SHP77 treated with DMSO at 0.1 percent for 48 hours (cell line): Measurements from ENCODE around the gene FTH1.
"Not testable (repeated sequence)": the region's sequence is repeated elsewhere in the genome, so short reads cannot be mapped to it uniquely, and the experiment has no call there.

Experiments used
- DNase-seq: peaks from one replicate; lab custom pipeline; 2025; lab: John Stamatoyannopoulos, UW

FTH1 gene

DNA sequence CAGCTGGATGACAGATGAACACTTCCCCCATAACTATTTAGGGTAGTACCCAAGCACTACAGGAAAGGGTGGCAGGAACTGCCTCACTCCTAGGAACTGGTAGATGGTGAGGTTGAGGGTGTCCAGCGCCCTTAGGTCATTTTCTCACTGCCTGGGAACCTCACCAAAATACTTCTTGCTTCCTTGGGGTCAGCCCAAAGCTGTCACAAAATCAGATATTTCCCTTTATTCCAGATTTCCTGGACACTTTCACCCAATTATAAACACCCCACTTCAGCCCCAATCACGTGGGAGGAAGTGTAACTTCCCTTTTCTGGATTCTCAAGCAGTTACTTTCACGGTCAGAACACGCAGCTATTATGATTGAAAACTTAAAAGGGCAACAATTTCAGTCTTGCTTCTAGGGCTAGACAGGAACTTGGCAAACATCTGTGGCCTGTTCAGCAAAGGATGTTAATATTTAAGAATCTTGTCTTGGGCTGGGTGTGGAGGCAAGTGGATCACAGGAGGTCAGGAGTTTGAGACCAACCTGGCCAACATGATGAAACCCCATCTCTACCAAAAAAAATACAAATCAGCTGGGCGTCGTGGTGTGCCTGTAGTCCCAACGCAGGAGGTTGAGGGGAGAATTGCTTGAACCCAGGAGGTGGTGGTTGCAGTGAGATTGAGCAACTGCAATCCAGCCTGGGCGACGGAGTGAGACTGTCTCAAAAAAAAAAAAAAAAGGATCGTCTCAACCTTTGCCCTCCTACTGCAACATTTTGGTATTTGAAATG, 4.0 kb downstream of the FTH1 start:
- DNase-seq, result no peak

DNA sequence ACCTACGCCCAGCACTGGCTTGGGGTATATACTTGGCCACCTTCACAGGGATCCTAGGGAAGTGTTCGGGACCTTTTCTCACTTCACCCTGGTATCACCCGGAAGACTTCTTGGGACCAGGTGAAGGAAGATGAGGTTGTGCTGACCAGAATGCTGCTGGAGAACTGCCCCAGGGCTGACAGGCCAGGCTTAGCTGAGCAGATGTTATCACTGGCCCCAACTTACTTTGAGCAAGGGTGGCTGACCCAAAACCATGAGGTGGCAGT, 4.5 kb downstream of the FTH1 start:
- no peak for DNase-seq

DNA sequence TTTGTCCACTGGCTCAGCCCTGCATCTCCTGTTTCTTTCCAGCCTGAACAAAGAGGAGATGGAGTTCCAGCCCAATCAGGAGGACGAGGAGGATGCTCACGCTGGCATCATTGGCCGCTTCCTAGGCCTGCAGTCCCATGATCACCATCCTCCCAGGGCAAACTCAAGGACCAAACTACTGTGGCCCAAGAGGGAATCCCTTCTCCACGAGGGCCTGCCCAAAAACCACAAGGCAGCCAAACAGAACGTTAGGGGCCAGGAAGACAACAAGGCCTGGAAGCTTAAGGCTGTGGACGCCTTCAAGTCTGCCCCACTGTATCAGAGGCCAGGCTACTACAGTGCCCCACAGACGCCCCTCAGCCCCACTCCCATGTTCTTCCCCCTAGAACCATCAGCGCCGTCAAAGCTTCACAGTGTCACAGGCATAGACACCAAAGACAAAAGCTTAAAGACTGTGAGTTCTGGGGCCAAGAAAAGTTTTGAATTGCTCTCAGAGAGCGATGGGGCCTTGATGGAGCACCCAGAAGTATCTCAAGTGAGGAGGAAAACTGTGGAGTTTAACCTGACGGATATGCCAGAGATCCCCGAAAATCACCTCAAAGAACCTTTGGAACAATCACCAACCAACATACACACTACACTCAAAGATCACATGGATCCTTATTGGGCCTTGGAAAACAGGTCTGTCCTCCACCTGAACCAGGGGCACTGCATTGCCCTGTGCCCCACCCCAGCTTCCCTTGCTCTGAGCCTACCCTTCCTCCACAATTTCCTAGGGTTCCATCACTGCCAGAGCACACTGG, 5.0 kb downstream of the FTH1 start:
- DNase-seq, result no peak

DNA sequence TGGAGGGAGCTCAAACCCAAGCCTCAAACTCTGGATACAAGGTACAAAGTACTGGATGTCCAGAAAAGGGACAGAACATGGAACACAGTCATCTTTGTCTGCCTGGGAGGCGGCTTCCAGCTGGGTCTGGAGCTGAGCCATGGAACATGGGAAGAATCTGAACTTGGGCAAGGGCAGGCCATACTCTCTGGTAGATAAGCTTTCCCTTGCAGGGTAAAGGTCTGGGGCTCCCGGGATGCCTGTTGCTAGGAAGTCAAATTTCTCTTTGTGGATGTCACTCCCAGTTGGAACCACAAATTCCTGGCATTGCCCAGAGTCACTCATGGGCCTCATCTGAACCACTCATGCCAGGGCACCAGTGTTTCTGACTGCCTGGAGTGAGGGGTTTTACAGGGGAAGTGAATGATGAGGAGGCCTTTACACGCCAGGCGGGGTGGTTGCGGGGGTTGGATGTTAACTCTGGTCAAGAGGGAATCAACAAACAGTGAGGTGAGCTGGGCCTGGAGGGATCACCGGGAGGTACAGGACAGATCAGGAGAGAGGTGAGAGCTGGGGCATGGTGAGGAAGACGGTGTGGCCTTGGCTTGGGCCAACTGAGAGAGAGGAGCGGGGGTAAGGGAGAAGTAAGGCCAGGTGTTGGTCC, 5.7 kb downstream of the FTH1 start:
- no peak for DNase-seq

DNA sequence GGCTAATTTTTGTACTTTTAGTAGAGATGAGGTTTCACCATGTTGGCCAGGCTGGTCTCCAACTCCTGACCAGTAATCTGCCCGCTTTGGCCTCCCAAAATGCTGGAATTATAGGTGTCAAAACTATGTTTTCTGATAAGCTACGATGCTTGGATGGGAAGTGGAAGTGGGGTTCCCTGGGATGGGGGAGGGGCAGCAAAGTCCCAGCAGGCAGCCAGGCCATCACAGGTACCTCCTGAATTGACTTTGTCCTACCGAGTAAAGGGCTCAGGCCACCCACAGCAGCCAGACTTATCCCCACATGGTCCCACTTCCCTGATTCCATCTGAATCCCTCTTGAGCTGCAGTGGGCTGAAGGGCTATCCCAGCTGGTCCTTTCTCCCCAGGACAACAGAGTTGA, 6.9 kb downstream of the FTH1 start:
- no peak for DNase-seq

DNA sequence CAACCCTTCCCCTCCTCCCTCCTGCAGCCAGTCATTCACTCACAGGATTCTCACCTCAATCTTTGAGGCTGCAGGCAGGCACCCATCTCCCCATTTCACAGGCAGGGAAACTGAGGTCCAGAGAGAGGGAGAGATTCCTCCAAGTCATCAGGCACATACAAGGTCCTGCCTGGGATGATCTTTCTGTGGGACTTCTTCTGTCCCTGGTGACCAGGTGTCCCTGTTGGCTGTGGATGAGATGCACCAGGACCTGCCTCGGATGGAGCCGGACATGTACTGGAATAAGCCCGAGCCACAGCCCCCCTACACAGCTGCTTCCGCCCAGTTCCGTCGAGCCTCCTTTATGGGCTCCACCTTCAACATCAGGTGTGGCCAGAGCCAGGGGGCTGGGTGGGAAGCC, 7.8 kb downstream of the FTH1 start:
- no peak for DNase-seq

DNA sequence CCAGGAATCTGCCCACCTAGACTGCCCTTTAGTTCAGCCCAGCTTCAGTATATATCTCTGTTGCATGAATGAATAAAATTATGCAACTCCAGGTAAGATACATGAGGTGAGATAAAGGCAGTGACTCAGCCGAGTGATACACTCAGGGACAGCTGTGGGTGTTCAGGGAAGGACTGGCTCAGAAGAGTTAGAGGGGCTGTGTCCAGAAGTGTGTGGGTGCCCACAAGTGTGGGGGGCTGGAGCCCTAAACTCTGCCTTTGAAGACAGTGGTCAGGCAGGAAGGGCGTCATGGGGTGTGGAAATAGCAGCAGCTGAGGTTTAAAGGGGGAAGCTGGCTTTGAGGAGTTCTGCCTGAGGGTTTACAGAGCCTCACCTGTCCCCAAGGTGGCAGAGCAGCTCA, 8.3 kb downstream of the FTH1 start:
- DNase-seq, result no peak

DNA sequence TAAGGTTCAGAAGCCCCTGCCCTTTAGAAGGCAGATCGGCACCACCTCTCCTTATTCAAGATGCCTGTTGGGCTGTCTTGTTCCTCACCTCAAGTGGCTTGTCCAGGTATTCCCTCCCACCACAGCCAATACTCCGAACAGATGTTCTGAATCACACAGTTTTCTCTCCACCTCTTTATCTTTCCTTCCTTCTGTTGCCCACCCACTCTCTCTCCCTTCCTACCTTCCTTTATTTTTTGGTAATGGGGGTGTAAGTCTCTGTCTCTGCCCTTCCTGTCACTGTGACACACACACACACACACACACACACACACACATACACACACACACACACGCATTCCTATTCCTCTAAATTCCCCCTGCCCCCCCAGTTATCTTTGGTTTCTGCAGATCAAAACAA, 8.8 kb downstream of the FTH1 start:
- DNase-seq, result no peak

DNA sequence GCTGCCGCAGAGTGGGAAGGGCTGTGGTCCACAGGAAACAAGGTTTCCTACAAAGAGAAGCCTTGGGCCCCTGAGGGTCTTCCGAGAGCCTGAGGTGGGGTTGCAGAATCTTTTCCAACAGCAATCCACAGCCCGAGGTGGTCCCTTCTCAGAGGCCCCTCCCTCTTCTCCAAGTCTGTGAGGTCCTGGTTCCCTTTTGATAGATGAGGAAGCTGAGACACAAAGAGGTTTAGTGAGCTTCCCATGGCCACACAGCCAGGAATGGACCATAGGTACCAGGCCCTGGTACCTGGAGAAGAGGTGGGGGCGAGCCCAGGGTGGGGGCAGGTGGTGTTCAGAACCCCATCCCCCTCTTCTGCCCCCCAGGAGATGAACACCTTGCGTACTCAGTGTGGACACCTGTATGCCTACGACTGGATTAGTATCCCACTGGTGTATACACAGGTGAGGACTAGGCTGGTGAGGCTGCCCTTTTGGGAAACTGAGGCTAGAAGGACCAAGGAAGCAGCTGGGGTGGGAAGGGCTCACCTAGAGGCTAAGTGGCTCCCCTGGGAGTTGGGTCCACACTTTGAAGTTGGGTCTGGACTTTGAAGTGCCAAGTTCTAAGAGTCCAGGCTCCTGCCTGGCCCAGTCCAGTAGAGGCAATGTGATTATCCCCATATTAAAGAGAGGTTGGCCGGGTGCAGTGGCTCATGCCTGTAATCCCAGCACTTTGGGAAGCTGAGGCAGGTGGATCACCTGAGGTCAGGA, 10.2 kb downstream of the FTH1 start:
- DNase-seq, result no peak

DNA sequence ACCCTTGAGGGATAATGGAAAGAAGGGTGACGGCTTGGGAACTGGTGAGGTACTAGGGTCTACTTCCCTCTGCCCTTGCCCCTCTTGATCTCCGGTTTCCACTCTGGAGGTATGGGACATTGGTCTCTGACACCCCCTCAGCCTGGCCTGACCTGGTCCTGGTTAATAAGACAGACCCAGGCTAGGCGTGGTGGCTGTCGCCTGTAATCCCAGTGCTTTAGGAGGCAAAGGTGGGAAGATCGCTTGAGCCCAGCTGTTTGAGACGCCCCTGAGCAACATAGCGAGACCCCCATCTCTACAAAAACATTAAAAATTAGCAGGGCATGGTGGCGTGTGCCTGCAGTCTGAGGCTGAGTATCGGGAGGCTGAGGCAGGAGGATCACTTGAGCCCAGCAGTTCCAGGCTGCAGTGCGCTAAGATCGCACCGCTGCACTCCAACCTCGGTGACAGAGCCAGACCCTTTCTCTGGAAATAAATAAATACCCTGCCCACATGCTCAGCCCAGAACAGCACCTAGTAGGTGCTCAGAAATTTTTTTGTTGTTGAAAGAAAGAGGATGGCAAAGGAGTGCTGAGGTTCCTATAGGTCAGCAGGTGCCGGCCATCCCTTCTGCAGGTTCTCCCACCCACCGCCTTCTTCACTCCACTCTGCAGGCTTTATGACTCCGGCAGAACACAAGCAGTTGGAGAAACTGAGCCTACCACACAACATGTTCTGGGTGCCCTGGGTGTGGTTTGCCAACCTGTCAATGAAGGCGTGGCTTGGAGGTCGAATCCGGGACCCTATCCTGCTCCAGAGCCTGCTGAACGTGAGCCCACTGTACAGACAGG, 11.0 kb downstream of the FTH1 start:
- DNase-seq, result no peak

DNA sequence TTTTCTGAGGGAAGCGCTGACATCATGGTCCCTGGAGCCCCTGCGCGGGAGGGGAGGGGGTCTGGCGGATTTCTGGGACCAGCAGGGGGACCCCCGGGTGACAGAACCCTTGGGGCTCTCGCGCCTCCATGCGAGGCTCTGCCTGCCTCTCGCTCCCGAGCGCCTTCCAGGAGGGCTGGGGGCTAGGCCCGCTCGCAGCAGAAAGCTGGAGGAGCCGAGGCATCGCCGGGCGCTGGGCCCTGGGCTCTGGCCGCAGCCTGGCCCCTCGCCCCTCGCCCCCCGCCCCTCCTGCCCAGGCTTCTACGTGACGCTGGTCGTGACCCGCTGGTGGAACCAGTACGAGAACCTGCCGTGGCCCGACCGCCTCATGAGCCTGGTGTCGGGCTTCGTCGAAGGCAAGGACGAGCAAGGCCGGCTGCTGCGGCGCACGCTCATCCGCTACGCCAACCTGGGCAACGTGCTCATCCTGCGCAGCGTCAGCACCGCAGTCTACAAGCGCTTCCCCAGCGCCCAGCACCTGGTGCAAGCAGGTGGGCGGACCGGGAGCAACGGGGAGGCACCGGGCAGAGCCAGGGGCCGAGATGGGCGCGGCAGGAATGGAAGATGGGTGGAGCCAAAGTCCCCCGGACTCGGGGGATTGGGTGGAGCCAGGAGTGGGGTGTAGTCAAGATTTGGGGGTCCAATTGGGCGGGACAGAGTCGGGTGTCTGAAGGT, 11.9 kb downstream of the FTH1 start:
- DNase-seq, result no peak

DNA sequence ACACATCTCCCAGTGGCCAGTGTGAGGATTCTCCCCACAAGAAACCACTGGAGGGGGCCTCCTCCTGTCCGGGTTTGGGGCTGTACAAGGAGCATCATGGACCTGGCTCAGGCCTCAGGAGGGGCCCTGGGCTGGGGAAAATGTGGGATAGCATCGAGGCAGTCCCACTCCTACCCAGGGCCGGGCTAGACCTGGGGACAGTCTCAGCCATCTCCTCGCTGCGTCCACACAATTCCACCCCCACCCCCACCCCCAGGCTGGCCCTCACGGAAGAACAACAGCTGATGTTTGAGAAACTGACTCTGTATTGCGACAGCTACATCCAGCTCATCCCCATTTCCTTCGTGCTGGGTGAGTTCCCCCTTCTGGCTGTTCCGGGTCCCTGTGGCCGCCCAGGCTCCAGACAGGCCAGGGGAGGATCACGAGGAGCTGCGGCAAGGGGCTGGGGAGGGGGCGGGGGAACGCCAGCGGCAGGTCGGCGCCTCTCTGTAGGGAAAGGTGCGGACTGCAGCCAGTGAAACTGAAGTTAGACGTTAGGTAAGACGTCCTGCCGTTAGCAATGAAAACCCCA, 12.5 kb downstream of the FTH1 start:
- DNase-seq, result no peak

DNA sequence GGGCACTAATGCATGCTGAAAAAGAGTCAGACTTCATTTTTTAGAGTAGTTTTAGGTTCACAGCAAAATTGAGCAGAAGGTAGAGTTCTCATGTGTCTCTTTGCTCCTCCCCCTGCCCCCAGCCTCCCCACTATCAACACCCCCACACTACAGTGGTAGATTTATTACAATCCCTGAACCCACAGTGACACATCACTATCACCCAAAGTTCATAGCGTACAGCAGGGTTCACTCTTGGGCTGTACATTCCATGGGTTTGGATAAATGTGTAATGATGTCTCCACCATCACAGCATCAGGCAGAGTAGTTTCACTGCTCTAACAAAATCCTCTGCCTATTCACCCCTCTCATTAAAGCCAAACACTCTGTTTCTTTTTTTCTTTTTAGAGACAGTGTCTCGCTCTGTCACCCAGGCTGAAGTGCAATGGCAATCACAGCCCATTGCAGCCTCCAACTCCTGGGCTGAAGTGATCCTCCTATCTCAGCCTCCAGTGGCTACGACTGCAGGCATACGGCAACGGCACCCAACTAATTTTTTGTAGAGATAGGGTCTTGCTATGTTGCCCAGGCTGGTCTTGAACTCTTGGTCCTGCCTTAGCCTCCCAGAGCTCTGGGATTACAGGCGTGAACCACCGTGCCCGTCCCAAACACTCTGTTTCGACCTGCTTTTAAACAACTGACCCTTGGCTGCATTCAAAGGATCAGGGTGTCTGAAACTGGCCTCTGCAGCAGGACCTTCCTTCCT, 13.2 kb downstream of the FTH1 start:
- DNase-seq, result no peak

DNA sequence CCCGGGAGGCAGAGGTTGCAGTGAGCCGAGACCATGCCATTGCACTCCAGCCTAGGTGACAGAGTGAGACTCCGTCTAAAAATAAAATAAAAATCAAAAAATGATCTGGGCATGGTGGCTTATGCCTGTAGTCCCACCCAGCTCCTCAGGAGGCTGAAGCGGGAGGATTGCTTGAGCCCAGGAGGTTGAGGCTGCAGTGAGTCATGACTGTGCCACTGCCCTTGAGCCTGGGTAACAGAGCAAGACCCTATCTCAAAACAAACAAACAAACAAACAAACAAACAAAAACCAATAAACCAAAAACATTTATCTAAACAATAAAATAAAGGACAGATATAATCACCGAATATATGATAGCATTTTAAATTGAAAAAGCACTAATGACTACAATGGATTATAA, 13.8 kb downstream of the FTH1 start:
- not testable (repeated sequence) for DNase-seq

DNA sequence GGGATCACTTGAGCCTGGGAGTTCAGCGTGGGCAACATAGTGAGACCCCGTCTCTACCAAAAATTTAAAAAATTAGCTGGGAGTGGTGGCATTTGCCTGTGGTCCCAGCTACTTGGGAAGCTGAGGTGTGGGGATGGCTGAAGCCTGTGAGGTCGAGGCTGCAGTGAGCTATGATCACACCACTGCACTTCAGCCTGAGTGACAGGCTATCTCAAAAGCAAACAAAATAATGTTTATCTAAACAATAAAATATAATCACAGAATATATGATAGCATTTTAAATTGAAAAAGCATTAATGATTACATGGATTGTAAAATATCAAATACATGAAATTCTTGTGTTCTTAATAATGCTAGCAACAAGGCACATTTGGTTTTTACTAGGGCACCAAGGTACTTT, 14.6 kb downstream of the FTH1 start:
- no peak for DNase-seq

DNA sequence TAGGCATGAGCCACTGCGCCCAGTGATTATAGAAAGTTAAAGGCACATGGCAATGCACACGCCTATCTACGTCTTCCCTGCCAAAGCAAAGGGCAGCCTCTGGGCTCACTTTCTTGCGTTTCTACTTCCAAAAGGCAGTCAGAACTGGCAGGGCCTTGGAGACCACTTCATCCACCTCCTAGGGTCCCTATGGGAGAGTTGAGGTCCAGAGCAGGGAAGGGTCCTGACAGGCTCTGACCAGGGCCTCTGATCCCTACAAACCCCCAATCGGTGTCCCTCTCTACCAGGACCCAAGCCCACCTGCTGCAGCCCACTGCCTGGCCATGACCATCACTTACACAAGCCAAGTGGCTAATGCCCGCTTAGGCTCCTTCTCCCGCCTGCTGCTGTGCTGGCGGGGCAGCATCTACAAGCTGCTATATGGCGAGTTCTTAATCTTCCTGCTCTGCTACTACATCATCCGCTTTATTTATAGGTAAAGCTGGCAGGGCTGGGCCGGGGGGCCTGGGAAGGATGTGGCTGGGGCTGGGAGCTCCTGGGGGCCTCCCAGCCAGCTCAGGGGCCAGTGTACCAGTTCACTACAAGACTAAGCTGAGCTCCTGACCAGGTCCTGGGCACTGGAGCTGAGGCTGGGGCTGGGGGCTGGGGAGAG, 15.8 kb downstream of the FTH1 start:
- no peak for DNase-seq

DNA sequence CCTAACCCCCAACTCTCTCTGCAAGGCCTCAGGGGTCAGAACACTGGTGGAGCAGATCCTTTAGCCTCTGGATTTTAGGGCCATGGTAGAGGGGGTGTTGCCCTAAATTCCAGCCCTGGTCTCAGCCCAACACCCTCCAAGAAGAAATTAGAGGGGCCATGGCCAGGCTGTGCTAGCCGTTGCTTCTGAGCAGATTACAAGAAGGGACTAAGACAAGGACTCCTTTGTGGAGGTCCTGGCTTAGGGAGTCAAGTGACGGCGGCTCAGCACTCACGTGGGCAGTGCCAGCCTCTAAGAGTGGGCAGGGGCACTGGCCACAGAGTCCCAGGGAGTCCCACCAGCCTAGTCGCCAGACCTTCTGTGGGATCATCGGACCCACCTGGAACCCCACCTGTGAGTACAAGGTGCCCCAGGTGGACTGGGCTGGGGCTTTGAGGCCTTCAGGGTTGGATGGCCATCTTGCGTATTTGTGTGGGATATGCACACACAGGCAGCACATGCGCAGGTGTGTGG, 17.3 kb downstream of the FTH1 start, which contains the start of gene BEST1:
TSS of gene BEST1 (plus strand) at position 317 of the 513 bp plus-strand sequence. CDS start 1,456 bp downstream, outside the sequence.
- no peak for DNase-seq

DNA sequence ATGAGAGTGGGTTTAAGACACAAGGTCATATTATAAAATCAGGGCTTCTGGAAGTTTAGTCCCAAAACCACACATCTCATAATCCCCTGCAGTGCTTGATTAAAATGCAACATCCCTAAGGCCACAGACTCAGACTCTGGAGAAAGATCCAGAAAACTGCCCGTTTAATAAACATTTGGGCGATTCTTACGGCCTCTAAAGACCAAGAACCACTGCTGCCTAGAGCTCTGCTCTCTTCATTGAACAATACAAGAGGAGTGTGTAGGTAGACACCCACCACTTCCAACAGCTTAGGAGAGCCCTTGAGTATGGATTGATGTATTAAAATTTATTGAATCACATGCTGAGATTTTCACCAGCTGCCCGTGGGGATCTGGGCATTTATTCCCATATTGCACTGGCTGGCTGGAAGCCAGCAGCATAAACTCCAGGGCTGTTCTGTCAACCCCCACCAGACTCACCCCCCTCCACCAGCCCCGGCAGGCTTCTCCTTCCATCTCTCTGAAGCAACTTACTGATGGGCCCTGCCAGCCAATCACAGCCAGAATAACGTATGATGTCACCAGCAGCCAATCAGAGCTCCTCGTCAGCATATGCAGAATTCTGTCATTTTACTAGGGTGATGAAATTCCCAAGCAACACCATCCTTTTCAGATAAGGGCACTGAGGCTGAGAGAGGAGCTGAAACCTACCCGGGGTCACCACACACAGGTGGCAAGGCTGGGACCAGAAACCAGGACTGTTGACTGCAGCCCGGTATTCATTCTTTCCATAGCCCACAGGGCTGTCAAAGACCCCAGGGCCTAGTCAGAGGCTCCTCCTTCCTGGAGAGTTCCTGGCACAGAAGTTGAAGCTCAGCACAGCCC, 18.0 kb downstream of the FTH1 start:
- peak; percentile 70 for DNase-seq
